B cell (primary cell): ENCODE results near the gene NCKAP1.

Source experiments
- EZH2 ChIP-seq: IDR thresholded peaks from 2 replicates; pipeline ENCODE4 v1.6.1; 2012; ENCODE audit warnings: borderline replicate concordance, low read depth, mild to moderate bottlenecking, moderate library complexity, low read length; ENCODE audit not compliant: insufficient read depth, poor library complexity, severe bottlenecking
- TF ChIP-seq, protein P1 (sequence below): fragments of 200-600 bp; IDR thresholded peaks from one replicate; pipeline ENCODE4 v1.8.0; 2022; ENCODE audit warnings: antibody characterized with exemption, mild to moderate bottlenecking

- TF ChIP-seq, protein P1, sequence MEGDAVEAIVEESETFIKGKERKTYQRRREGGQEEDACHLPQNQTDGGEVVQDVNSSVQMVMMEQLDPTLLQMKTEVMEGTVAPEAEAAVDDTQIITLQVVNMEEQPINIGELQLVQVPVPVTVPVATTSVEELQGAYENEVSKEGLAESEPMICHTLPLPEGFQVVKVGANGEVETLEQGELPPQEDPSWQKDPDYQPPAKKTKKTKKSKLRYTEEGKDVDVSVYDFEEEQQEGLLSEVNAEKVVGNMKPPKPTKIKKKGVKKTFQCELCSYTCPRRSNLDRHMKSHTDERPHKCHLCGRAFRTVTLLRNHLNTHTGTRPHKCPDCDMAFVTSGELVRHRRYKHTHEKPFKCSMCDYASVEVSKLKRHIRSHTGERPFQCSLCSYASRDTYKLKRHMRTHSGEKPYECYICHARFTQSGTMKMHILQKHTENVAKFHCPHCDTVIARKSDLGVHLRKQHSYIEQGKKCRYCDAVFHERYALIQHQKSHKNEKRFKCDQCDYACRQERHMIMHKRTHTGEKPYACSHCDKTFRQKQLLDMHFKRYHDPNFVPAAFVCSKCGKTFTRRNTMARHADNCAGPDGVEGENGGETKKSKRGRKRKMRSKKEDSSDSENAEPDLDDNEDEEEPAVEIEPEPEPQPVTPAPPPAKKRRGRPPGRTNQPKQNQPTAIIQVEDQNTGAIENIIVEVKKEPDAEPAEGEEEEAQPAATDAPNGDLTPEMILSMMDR = no peak
- TF ChIP-seq EZH2 = no peak
Measured at GRCh38 chr2:182904844-182905243, 133.4 kb downstream of the NCKAP1 start.
